GM19023 (cell line): ENCODE results near the gene ZMAT2.
"Not testable (repeated sequence)": the region's sequence is repeated elsewhere in the genome, so short reads cannot be mapped to it uniquely, and the experiment has no call there.

Experiments
- ATAC-seq: cut with Tn5 transposase; IDR thresholded peaks from one replicate; pipeline ENCODE4 v1.9.1; 2021; ENCODE audit warnings: mild to moderate bottlenecking, moderate library complexity; ENCODE audit not compliant: unreplicated experiment

The ZMAT2 gene

GRCh38 chr5:140707812-140708211 lies 7.6 kb downstream of the ZMAT2 start:
- ATAC-seq, result no peak

GRCh38 chr5:140708787-140709186 lies 8.5 kb downstream of the ZMAT2 start:
- ATAC-seq, result not testable (repeated sequence)

GRCh38 chr5:140710899-140711552 lies 10.8 kb downstream of the ZMAT2 start:
- peak; percentile 90 for ATAC-seq

- ATAC-seq, result no peak
These were observed 11.5 kb downstream of the ZMAT2 start for GRCh38 chr5:140711794-140712193.

- ATAC-seq, result no peak
These were observed 13.4 kb downstream of the ZMAT2 start for GRCh38 chr5:140713562-140714094.

- not testable (repeated sequence) for ATAC-seq
These were observed 16.0 kb downstream of the ZMAT2 start for GRCh38 chr5:140716238-140716637.

- no peak for ATAC-seq
These were observed 18.0 kb downstream of the ZMAT2 start for GRCh38 chr5:140718266-140718592.

GRCh38 chr5:140720738-140721137 lies 20.5 kb downstream of the ZMAT2 start:
- ATAC-seq, result not testable (repeated sequence)

- ATAC-seq, result not testable (repeated sequence)
These were observed 21.1 kb downstream of the ZMAT2 start for GRCh38 chr5:140721395-140721794.

GRCh38 chr5:140725799-140726471 lies 25.7 kb downstream of the ZMAT2 start:
- peak; percentile 93 for ATAC-seq

GRCh38 chr5:140733098-140733497 lies 32.9 kb downstream of the ZMAT2 start:
- no peak for ATAC-seq

GRCh38 chr5:140734354-140734753 lies 34.1 kb downstream of the ZMAT2 start:
- no peak for ATAC-seq

GRCh38 chr5:140737486-140737885 lies 37.2 kb downstream of the ZMAT2 start:
- no peak for ATAC-seq

- no peak for ATAC-seq
These were observed 41.7 kb downstream of the ZMAT2 start for GRCh38 chr5:140741967-140742366.

GRCh38 chr5:140753561-140753960 lies 53.3 kb downstream of the ZMAT2 start:
- no peak for ATAC-seq
